ENCODE results near the gene COLEC12. TPM values are rescaled to one million over a fixed set of nuclear protein-coding genes. Genes with fewer than 3 reads are reported as not detected.
"Not testable (repeated sequence)": the region's sequence is repeated elsewhere in the genome, so short reads cannot be mapped to it uniquely, and the experiment has no call there.

The COLEC12 gene
- polyA plus RNA-seq, 1 donor = 19.1 TPM

DNA sequence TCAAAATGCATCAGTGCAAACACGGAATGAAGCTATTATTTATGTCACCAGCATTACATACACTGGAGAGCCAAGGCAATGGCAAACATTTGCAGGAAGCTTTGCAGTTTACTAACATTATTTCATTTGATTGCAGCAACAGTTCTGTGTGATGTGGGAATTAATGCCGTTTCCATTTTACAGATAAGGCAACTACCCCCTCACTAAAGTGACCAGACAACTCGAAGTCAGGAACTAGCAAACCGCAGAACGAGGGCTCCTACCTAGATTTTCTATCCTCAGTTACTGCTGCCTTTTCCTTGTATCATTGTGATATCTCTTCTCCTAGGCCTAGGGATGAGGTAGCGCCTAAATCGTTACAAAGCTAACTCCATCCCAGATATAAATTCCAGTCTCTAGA is 85.5 kb downstream of the COLEC12 start:
- WGBS (ENCODE audit: insufficient coverage, low lambda C conversion rate) = 100% methylated on average over 2 of the region's 7 CpGs
- Histone ChIP-seq H3K27me3 (ENCODE audit: control insufficient read depth, insufficient read depth, low read length) (no peaks in the 10 kb centered on the region), H3K36me3 (ENCODE audit: control insufficient read depth, insufficient read depth, low read length) (no peaks in the 10 kb centered on the region), H3K4me1 (ENCODE audit: control insufficient read depth, insufficient read depth, low read length) (no peaks in the 10 kb centered on the region), H3K27ac (ENCODE audit: low read length) (no peak overlapping the region), H3K4me3 (ENCODE audit: low read length) (no peak overlapping the region), H3K9me3 (ENCODE audit: control insufficient read depth, low read depth, low read length) (no peaks in the 10 kb centered on the region)
- no peak for DNase-seq

GRCh38 chr18:413233-413632 is 87.3 kb downstream of the COLEC12 start:
- no peak overlapping the region for H3K4me3 ChIP-seq (ENCODE audit: low read length)
- no peak overlapping the region for H3K27ac ChIP-seq (ENCODE audit: low read length)
- no CpG with 5 or more reads among the region's 3 CpGs for WGBS (ENCODE audit: insufficient coverage, low lambda C conversion rate)
- no peak for DNase-seq
- H3K4me1 ChIP-seq (ENCODE audit: control insufficient read depth, insufficient read depth, low read length) = no peaks in the 10 kb centered on the region
- H3K27me3 ChIP-seq (ENCODE audit: control insufficient read depth, insufficient read depth, low read length) = no peaks in the 10 kb centered on the region
- H3K9me3 ChIP-seq (ENCODE audit: control insufficient read depth, low read depth, low read length) = no peaks in the 10 kb centered on the region
- no peaks in the 10 kb centered on the region for H3K36me3 ChIP-seq (ENCODE audit: control insufficient read depth, insufficient read depth, low read length)

- no peak overlapping the region for H3K4me3 ChIP-seq (ENCODE audit: low read length)
- no peaks in the 10 kb centered on the region for H3K27me3 ChIP-seq (ENCODE audit: control insufficient read depth, insufficient read depth, low read length)
- H3K9me3 ChIP-seq (ENCODE audit: control insufficient read depth, low read depth, low read length) = no peaks in the 10 kb centered on the region
- no peaks in the 10 kb centered on the region for H3K36me3 ChIP-seq (ENCODE audit: control insufficient read depth, insufficient read depth, low read length)
- no peak for DNase-seq
- H3K27ac ChIP-seq (ENCODE audit: low read length) = no peak overlapping the region
- no peaks in the 10 kb centered on the region for H3K4me1 ChIP-seq (ENCODE audit: control insufficient read depth, insufficient read depth, low read length)
Measured at GRCh38 chr18:410047-410455, 90.5 kb downstream of the COLEC12 start.

- Histone ChIP-seq H3K36me3 (ENCODE audit: control insufficient read depth, insufficient read depth, low read length) (no peaks in the 10 kb centered on the region), H3K27me3 (ENCODE audit: control insufficient read depth, insufficient read depth, low read length) (no peaks in the 10 kb centered on the region), H3K9me3 (ENCODE audit: control insufficient read depth, low read depth, low read length) (no peaks in the 10 kb centered on the region), H3K4me1 (ENCODE audit: control insufficient read depth, insufficient read depth, low read length) (no peaks in the 10 kb centered on the region), H3K27ac (ENCODE audit: low read length) (no peak overlapping the region), H3K4me3 (ENCODE audit: low read length) (no peak overlapping the region)
- no peak for DNase-seq
- 100% methylated on average over 1 of the region's 1 CpG for WGBS (ENCODE audit: insufficient coverage, low lambda C conversion rate)
Measured at GRCh38 chr18:408367-408766, 92.1 kb downstream of the COLEC12 start.

- no peak overlapping the region for H3K27ac ChIP-seq (ENCODE audit: low read length)
- H3K27me3 ChIP-seq (ENCODE audit: control insufficient read depth, insufficient read depth, low read length) = no peaks in the 10 kb centered on the region
- no peak overlapping the region for H3K4me3 ChIP-seq (ENCODE audit: low read length)
- no peaks in the 10 kb centered on the region for H3K9me3 ChIP-seq (ENCODE audit: control insufficient read depth, low read depth, low read length)
- no peak for DNase-seq
- WGBS (ENCODE audit: insufficient coverage, low lambda C conversion rate) = no CpG with 5 or more reads among the region's 4 CpGs
- no peaks in the 10 kb centered on the region for H3K4me1 ChIP-seq (ENCODE audit: control insufficient read depth, insufficient read depth, low read length)
- H3K36me3 ChIP-seq (ENCODE audit: control insufficient read depth, insufficient read depth, low read length) = no peaks in the 10 kb centered on the region
Measured at GRCh38 chr18:407626-408224, 92.8 kb downstream of the COLEC12 start.

DNA sequence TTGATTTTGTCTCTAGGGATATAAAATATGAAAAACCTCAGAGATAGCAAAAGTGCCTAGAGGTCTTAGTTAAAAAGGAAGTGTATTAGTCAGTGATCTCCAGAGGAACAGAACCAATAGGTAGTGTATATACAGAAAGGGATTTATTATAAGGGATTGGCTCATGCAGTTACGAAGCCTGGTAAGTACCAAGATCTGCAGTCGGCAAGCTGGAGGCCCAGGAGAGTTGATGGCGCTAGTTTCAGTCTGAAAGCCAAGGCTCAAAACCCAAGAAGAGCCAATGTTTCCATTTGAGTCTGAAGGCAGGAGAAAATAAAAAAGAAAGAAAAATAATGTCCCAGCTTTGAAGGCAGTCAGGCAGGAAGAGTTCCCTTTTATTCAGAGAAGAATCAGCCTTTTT is 93.3 kb downstream of the COLEC12 start:
- H3K4me1 ChIP-seq (ENCODE audit: control insufficient read depth, insufficient read depth, low read length) = no peaks in the 10 kb centered on the region
- H3K36me3 ChIP-seq (ENCODE audit: control insufficient read depth, insufficient read depth, low read length) = no peaks in the 10 kb centered on the region
- H3K27ac ChIP-seq (ENCODE audit: low read length) = no peak overlapping the region
- H3K9me3 ChIP-seq (ENCODE audit: control insufficient read depth, low read depth, low read length) = no peaks in the 10 kb centered on the region
- H3K4me3 ChIP-seq (ENCODE audit: low read length) = no peak overlapping the region
- DNase-seq = no peak
- H3K27me3 ChIP-seq (ENCODE audit: control insufficient read depth, insufficient read depth, low read length) = no peaks in the 10 kb centered on the region
- WGBS (ENCODE audit: insufficient coverage, low lambda C conversion rate) = no CpG with 5 or more reads among the region's 3 CpGs

GRCh38 chr18:406677-407076 is 93.8 kb downstream of the COLEC12 start:
- Histone ChIP-seq H3K36me3 (ENCODE audit: control insufficient read depth, insufficient read depth, low read length) (no peaks in the 10 kb centered on the region), H3K4me1 (ENCODE audit: control insufficient read depth, insufficient read depth, low read length) (no peaks in the 10 kb centered on the region), H3K27ac (ENCODE audit: low read length) (no peak overlapping the region), H3K27me3 (ENCODE audit: control insufficient read depth, insufficient read depth, low read length) (no peaks in the 10 kb centered on the region), H3K9me3 (ENCODE audit: control insufficient read depth, low read depth, low read length) (no peaks in the 10 kb centered on the region), H3K4me3 (ENCODE audit: low read length) (no peak overlapping the region)
- no peak for DNase-seq
- 60% methylated on average over 1 of the region's 6 CpGs for WGBS (ENCODE audit: insufficient coverage, low lambda C conversion rate)

DNA sequence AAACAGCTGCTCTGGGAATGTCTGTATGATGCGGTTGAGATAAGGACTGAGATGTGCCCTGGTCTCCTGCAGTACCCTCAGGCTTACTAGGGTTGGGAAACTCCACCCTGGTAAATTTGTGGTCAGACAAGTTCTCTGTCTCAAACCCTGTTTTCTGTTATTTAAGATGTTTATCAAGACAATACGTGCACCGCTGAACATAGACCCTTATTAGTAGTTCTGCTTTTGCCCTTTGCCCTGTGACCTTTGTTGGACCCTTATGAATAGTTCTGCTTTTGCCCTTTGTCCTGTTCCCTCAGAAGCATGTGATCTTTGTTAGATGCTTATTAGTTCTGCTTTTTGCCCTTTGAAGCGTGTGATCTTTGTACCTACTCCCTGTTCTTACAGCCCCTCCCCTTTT is 95.5 kb downstream of the COLEC12 start:
- H3K4me3 ChIP-seq (ENCODE audit: low read length); H3K9me3 ChIP-seq (ENCODE audit: control insufficient read depth, low read depth, low read length); H3K27me3 ChIP-seq (ENCODE audit: control insufficient read depth, insufficient read depth, low read length); DNase-seq; H3K27ac ChIP-seq (ENCODE audit: low read length); H3K4me1 ChIP-seq (ENCODE audit: control insufficient read depth, insufficient read depth, low read length); H3K36me3 ChIP-seq (ENCODE audit: control insufficient read depth, insufficient read depth, low read length): not testable (repeated sequence)
- WGBS (ENCODE audit: insufficient coverage, low lambda C conversion rate) = no CpG with 5 or more reads among the region's 4 CpGs

GRCh38 chr18:404061-404636 is 96.4 kb downstream of the COLEC12 start:
- Histone ChIP-seq H3K36me3 (ENCODE audit: control insufficient read depth, insufficient read depth, low read length) (no peaks in the 10 kb centered on the region), H3K27ac (ENCODE audit: low read length) (no peak overlapping the region), H3K4me3 (ENCODE audit: low read length) (no peak overlapping the region), H3K27me3 (ENCODE audit: control insufficient read depth, insufficient read depth, low read length) (no peaks in the 10 kb centered on the region), H3K4me1 (ENCODE audit: control insufficient read depth, insufficient read depth, low read length) (no peaks in the 10 kb centered on the region), H3K9me3 (ENCODE audit: control insufficient read depth, low read depth, low read length) (no peaks in the 10 kb centered on the region)
- WGBS (ENCODE audit: insufficient coverage, low lambda C conversion rate) = 71% methylated on average over 4 of the region's 8 CpGs
- no peak for DNase-seq

DNA sequence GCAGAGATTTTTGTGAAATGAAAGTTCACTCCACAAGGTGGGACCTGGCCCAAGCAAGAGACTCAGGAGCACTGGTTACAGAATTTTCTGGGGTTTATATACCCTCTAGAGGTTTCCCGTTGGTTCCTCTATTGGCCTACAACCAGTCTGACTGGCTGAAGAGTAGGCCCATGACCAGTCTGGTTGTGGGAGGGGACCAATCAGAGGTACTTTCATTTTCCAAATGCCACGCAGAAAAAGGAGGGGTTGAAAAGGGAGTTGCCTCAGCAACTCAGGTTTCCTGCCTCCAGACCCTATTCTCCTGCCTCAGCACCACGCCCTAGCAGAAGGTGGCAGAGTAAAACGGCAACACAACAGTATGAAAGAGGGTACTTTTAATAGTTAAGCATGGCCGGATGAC is 98.4 kb downstream of the COLEC12 start:
- Histone ChIP-seq H3K9me3 (ENCODE audit: control insufficient read depth, low read depth, low read length) (no peaks in the 10 kb centered on the region), H3K36me3 (ENCODE audit: control insufficient read depth, insufficient read depth, low read length) (no peaks in the 10 kb centered on the region), H3K4me3 (ENCODE audit: low read length) (no peak overlapping the region), H3K27ac (ENCODE audit: low read length) (no peak overlapping the region), H3K27me3 (ENCODE audit: control insufficient read depth, insufficient read depth, low read length) (no peaks in the 10 kb centered on the region), H3K4me1 (ENCODE audit: control insufficient read depth, insufficient read depth, low read length) (no peaks in the 10 kb centered on the region)
- WGBS (ENCODE audit: insufficient coverage, low lambda C conversion rate) = no CpG with 5 or more reads among the region's 5 CpGs
- DNase-seq = no peak

DNA sequence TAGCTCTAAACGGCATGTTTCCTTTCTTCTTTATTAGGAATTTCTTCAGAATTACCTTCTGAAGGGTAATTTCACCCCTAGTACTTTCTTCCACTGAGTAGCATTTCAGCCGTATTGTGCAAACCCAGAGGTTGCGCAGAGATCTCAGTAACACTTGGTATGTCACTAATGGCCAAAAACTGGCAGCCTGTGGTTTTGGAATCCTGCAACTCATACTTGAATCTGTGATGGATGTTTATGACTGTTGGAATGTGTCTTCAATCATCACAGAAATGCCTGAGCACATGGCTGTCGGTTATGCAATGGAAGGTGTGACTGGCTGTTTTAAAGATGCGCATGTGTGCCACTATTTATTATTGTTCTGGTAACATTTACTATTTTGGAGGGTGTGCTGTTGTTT is 100.0 kb downstream of the COLEC12 start:
- H3K9me3 ChIP-seq (ENCODE audit: control insufficient read depth, low read depth, low read length) = no peaks in the 10 kb centered on the region
- no peaks in the 10 kb centered on the region for H3K36me3 ChIP-seq (ENCODE audit: control insufficient read depth, insufficient read depth, low read length)
- no peak overlapping the region for H3K4me3 ChIP-seq (ENCODE audit: low read length)
- no peaks in the 10 kb centered on the region for H3K4me1 ChIP-seq (ENCODE audit: control insufficient read depth, insufficient read depth, low read length)
- WGBS (ENCODE audit: insufficient coverage, low lambda C conversion rate) = 80% methylated on average over 1 of the region's 5 CpGs
- H3K27me3 ChIP-seq (ENCODE audit: control insufficient read depth, insufficient read depth, low read length) = no peaks in the 10 kb centered on the region
- H3K27ac ChIP-seq (ENCODE audit: low read length) = no peak overlapping the region
- DNase-seq = peak in 1 of 2 donors; percentile 20

All from large intestine (tissue), 3 donors.